Testis (tissue), 2 donors: ENCODE results near the gene PML.

Experiments used
- CTCF ChIP-seq, 3 experiments: fragments of 450-650 bp in 2 of 3; fragments of 200-600 bp in 1 of 3; sonication (generic) in 1 of 3; IDR thresholded peaks; one replicate each; pipeline ENCODE4 v1.5.1; 2016 to 2019; ENCODE audit warnings: antibody characterized with exemption in 3 of 3, mild to moderate bottlenecking in 2 of 3, moderate library complexity in 1 of 3
- POLR2A ChIP-seq: fragments of 450-650 bp; IDR thresholded peaks from one replicate; pipeline ENCODE4 v1.6.1; 2017; ENCODE audit warnings: antibody characterized with exemption, mild to moderate bottlenecking, moderate library complexity

GRCh38 chr15:73981761-73982221 is 12.7 kb upstream of the PML start:
- TF ChIP-seq POLR2A: no peak
- no peak for TF ChIP-seq CTCF (IDR thresholded peaks at IDR 0.05)
